ENCODE measurements around the gene MTA1. TPM values are rescaled to one million over a fixed set of nuclear protein-coding genes. Genes with fewer than 3 reads are reported as not detected.

MTA1 gene
- total RNA-seq, 2 experiments from 2014 or later = 107 to 113 TPM

GRCh38 chr14:105439179-105439578, 19.6 kb downstream of the MTA1 start:
- H3K4me1 Mint-ChIP-seq (ENCODE audit: low read depth) = peaks cover 15% of the 10 kb centered on the region
- no peak overlapping the region for H3K4me3 ChIP-seq (ENCODE audit: low read length)
- DNase-seq (no peak), ATAC-seq (ENCODE audit: poor library complexity) (no peak)
- H3K27me3 ChIP-seq (ENCODE audit: control insufficient read depth in 1 of 2, insufficient read depth in 2 of 2, low read length in 2 of 2) = no peaks in the 10 kb centered on the region
- CTCF ChIA-PET = no interaction called here
- H3K9me3 ChIP-seq (ENCODE audit: control insufficient read depth in 1 of 2, insufficient read depth in 1 of 2, low read length in 2 of 2) = no peaks in the 10 kb centered on the region
- H3K4me3 Mint-ChIP-seq = no peak overlapping the region
- peaks cover 13% of the 10 kb centered on the region for H3K4me1 ChIP-seq (ENCODE audit: insufficient read depth, low read length)
- H3K27ac Mint-ChIP-seq = no peak overlapping the region
- no peak overlapping the region for H3K27ac ChIP-seq (ENCODE audit: low read depth in 1 of 2, low read length in 2 of 2)
- POLR2A ChIA-PET = interaction anchor here (0.9 kb wide), 1 partner anchor 8 kb away, joined by 3 read pairs; no protein-coding TSS in a partner anchor
- peaks cover 9% of the 10 kb centered on the region for H3K36me3 Mint-ChIP-seq (ENCODE audit: low read depth)
- no peak for TF ChIP-seq CTCF (IDR thresholded peaks at IDR 0.05)
- H3K9me3 Mint-ChIP-seq = no peaks in the 10 kb centered on the region
- H3K27me3 Mint-ChIP-seq = no peaks in the 10 kb centered on the region
- H3K36me3 ChIP-seq (ENCODE audit: insufficient read depth, low read length) = peaks cover 8% of the 10 kb centered on the region
- intact Hi-C loops (cut with DNase I, micrococcal nuclease) = no loop called here

- Histone ChIP-seq H3K9me3 (ENCODE audit: control insufficient read depth in 1 of 2, insufficient read depth in 1 of 2, low read length in 2 of 2) (no peaks in the 10 kb centered on the region), H3K27ac (ENCODE audit: low read depth in 1 of 2, low read length in 2 of 2) (no peak overlapping the region), H3K36me3 (ENCODE audit: insufficient read depth, low read length) (peaks cover 8% of the 10 kb centered on the region), H3K4me3 (ENCODE audit: low read length) (no peak overlapping the region), H3K27me3 (ENCODE audit: control insufficient read depth in 1 of 2, insufficient read depth in 2 of 2, low read length in 2 of 2) (no peaks in the 10 kb centered on the region), H3K4me1 (ENCODE audit: insufficient read depth, low read length) (peaks cover 13% of the 10 kb centered on the region)
- peaks cover 9% of the 10 kb centered on the region for H3K36me3 Mint-ChIP-seq (ENCODE audit: low read depth)
- peaks cover 13% of the 10 kb centered on the region for H3K4me1 Mint-ChIP-seq (ENCODE audit: low read depth)
- no peak for TF ChIP-seq CTCF (IDR thresholded peaks at IDR 0.05)
- ChIA-PET CTCF (no interaction called here), POLR2A (no interaction called here)
- no peak overlapping the region for H3K27ac Mint-ChIP-seq
- intact Hi-C loops (cut with DNase I, micrococcal nuclease) = no loop called here
- H3K4me3 Mint-ChIP-seq = no peak overlapping the region
- no peak for DNase-seq
- no peak for ATAC-seq (ENCODE audit: poor library complexity)
- H3K9me3 Mint-ChIP-seq = no peaks in the 10 kb centered on the region
- H3K27me3 Mint-ChIP-seq = no peaks in the 10 kb centered on the region
Observed at GRCh38 chr14:105439710-105440553, 20.3 kb downstream of the MTA1 start.

- intact Hi-C loops (cut with DNase I, micrococcal nuclease) = no loop called here
- H3K27ac Mint-ChIP-seq = no peak overlapping the region
- H3K27me3 ChIP-seq (ENCODE audit: control insufficient read depth in 1 of 2, insufficient read depth in 2 of 2, low read length in 2 of 2) = no peaks in the 10 kb centered on the region
- no peak overlapping the region for H3K4me3 Mint-ChIP-seq
- no peak overlapping the region for H3K4me3 ChIP-seq (ENCODE audit: low read length)
- no peak overlapping the region for H3K27ac ChIP-seq (ENCODE audit: low read depth in 1 of 2, low read length in 2 of 2)
- H3K36me3 ChIP-seq (ENCODE audit: insufficient read depth, low read length) = peaks cover 8% of the 10 kb centered on the region
- H3K9me3 Mint-ChIP-seq = no peaks in the 10 kb centered on the region
- POLR2A ChIA-PET = no interaction called here
- peaks cover 13% of the 10 kb centered on the region for H3K4me1 ChIP-seq (ENCODE audit: insufficient read depth, low read length)
- no peak for ATAC-seq (ENCODE audit: poor library complexity)
- no peak for DNase-seq
- no peak for TF ChIP-seq CTCF (IDR thresholded peaks at IDR 0.05)
- no peaks in the 10 kb centered on the region for H3K27me3 Mint-ChIP-seq
- no peaks in the 10 kb centered on the region for H3K9me3 ChIP-seq (ENCODE audit: control insufficient read depth in 1 of 2, insufficient read depth in 1 of 2, low read length in 2 of 2)
- CTCF ChIA-PET = no interaction called here
- peaks cover 9% of the 10 kb centered on the region for H3K4me1 Mint-ChIP-seq (ENCODE audit: low read depth)
- peaks cover 9% of the 10 kb centered on the region for H3K36me3 Mint-ChIP-seq (ENCODE audit: low read depth)
Observed at GRCh38 chr14:105440554-105440900, 20.9 kb downstream of the MTA1 start.
